Stimulated activated CD8-positive, alpha-beta memory T cell treated with anti-CD3 and anti-CD28 coated beads, Interleukin-4, amount 100 ng/mL, for 4 hours (primary cell): ENCODE data around the gene PPM1A.

ENCODE experiments used
- DNase-seq, 2 donors: peaks; one replicate each; pipeline ENCODE4 v3.0.0-alpha.2; 2020; ENCODE audit warnings: low read depth in 2 of 2, low spot score in 1 of 2

PPM1A gene

GRCh38 chr14:60265163-60265562, 16.1 kb downstream of the PPM1A start:
- DNase-seq: no peak

- no peak for DNase-seq
These were observed 17.3 kb downstream of the PPM1A start for GRCh38 chr14:60266021-60266937.

- DNase-seq: no peak
These were observed 23.2 kb downstream of the PPM1A start for GRCh38 chr14:60272177-60272576.

- no peak for DNase-seq
These were observed 24.9 kb downstream of the PPM1A start for GRCh38 chr14:60273956-60274355.

GRCh38 chr14:60274448-60274847, 25.4 kb downstream of the PPM1A start:
- no peak for DNase-seq

GRCh38 chr14:60275932-60276331, 26.9 kb downstream of the PPM1A start:
- DNase-seq: no peak

GRCh38 chr14:60276347-60276746, 27.3 kb downstream of the PPM1A start:
- DNase-seq: no peak

- no peak for DNase-seq
These were observed 28.7 kb downstream of the PPM1A start for GRCh38 chr14:60277605-60278190.

- DNase-seq: no peak
These were observed 29.3 kb downstream of the PPM1A start for GRCh38 chr14:60278350-60278749.

GRCh38 chr14:60287452-60287851, 38.4 kb downstream of the PPM1A start:
- DNase-seq: no peak

GRCh38 chr14:60288279-60288678, 39.3 kb downstream of the PPM1A start:
- no peak for DNase-seq

- DNase-seq: no peak
These were observed 45.5 kb downstream of the PPM1A start for GRCh38 chr14:60294411-60295069.

GRCh38 chr14:60300019-60300418, 51.0 kb downstream of the PPM1A start:
- no peak for DNase-seq

GRCh38 chr14:60301685-60302084, 52.7 kb downstream of the PPM1A start:
- DNase-seq: no peak

- DNase-seq: no peak
These were observed 53.6 kb downstream of the PPM1A start for GRCh38 chr14:60302663-60303062.

GRCh38 chr14:60303745-60304144, 54.7 kb downstream of the PPM1A start:
- DNase-seq: no peak

GRCh38 chr14:60304509-60304908, 55.5 kb downstream of the PPM1A start:
- no peak for DNase-seq

- no peak for DNase-seq
These were observed 61.0 kb downstream of the PPM1A start for GRCh38 chr14:60309867-60310552.

GRCh38 chr14:60311417-60311816, 62.4 kb downstream of the PPM1A start:
- no peak for DNase-seq

GRCh38 chr14:60313093-60313492, 64.1 kb downstream of the PPM1A start:
- no peak for DNase-seq

- DNase-seq: no peak
These were observed 66.4 kb downstream of the PPM1A start for GRCh38 chr14:60315196-60315990.
